ENCODE data around the gene CDON. TPM values are rescaled to one million over a fixed set of nuclear protein-coding genes. Genes with fewer than 3 reads are reported as not detected.
A peak's percentile ranks its signal among the peaks of the same experiment; 100 is the strongest.

The CDON gene
- polyA plus RNA-seq, 2 of the 4 experiments (the other 2 are of a cell fraction), result 1.7 to 5.6 TPM

DNA sequence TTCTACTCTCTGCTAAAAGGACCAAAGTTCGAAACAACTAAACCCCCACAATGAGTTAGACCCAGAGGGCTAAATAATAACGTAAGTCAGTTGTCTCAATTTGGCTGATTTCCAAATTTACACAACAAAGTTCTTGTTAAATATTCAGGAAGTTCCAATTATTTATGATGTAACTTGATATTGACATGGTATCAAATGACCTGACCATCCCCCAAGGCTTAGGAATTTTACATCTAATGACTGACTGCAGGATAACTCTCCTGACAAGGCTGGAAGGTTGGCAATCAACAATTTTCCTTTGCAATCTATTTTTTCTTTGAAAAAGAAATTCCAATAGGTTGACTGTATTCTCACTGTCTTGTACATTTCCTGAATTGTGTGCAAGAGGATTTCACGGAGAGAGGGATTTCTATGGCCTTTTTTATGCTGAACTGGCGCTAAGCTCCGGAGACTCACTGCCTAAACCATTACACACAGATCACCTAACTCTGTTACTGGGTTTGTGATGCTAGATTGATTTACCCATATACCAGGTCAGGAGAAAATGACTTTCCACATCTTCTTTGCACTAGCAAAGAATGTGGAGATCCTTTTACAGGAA lies 9.6 kb upstream of the CDON start (continued):
- no peak for TF ChIP-seq EP300 (IDR thresholded peaks at IDR 0.05)

DNA sequence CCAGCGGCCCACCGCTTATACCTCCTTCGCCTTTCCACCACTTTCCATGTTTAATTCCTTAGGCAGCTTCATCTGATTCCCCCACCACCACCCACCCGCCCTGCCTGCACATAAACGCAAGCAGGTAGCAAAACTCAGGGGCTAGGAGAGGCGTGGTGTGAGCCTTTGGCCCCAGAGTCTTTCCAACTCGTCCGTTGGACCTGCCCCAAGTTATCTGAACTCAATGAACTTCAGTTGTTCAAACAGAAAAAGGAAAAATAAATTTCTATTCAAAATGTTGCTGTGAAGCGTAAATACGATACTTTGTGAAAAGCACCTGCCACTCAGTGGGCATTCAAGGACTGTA lies 814 bp upstream of the CDON start:
- Histone ChIP-seq H3K27ac (peak overlapping the region; percentile 92; a peak in 3 of 6 replicates), H3K4me1 (peaks cover 16% of the 10 kb centered on the region), H3K9me3 (no peaks in the 10 kb centered on the region), H3K4me3 (peak overlapping the region; percentile 87), H3K4me2 (peak overlapping the region; percentile 100)
- FAIRE-seq (no peak), ATAC-seq (peak; percentile 16 to 18; a peak in 4 of 6 replicates), DNase-seq (ENCODE audit: low read depth in 1 of 2, low spot score in 1 of 2) (no peak)
- POLR2A ChIA-PET, result no interaction called here
- CTCF ChIA-PET, result interaction anchor here (0.7 to 1.2 kb wide), 3 partner anchors 35 to 130 kb away, joined by 3 to 4 read pairs (median 3); no protein-coding TSS in a partner anchor
- TF ChIP-seq CEBPB (IDR thresholded peaks at IDR 0.05), result no peak
- no peak for TF ChIP-seq POLR2A (IDR thresholded peaks at IDR 0.05; ENCODE audit: low read length)
- TF ChIP-seq CBX8 (IDR thresholded peaks at IDR 0.05), result no peak
- no peak for TF ChIP-seq RAD21 (conservative IDR thresholded peaks at IDR 0.05 in 1 of 2, IDR thresholded peaks at IDR 0.05 in 1 of 2)
- no peak for TF ChIP-seq TFCP2L1 (CRISPR knock-in tag; IDR thresholded peaks at IDR 0.05)
- no peak for TF ChIP-seq PHF8 (IDR thresholded peaks at IDR 0.05; ENCODE audit: borderline replicate concordance, low read depth)
- TF ChIP-seq ZC3H11A (IDR thresholded peaks at IDR 0.05), result no peak
- 18% methylated on average over 9 of the region's 10 CpGs for WGBS (ENCODE audit: missing lambda C conversion rate)

DNA sequence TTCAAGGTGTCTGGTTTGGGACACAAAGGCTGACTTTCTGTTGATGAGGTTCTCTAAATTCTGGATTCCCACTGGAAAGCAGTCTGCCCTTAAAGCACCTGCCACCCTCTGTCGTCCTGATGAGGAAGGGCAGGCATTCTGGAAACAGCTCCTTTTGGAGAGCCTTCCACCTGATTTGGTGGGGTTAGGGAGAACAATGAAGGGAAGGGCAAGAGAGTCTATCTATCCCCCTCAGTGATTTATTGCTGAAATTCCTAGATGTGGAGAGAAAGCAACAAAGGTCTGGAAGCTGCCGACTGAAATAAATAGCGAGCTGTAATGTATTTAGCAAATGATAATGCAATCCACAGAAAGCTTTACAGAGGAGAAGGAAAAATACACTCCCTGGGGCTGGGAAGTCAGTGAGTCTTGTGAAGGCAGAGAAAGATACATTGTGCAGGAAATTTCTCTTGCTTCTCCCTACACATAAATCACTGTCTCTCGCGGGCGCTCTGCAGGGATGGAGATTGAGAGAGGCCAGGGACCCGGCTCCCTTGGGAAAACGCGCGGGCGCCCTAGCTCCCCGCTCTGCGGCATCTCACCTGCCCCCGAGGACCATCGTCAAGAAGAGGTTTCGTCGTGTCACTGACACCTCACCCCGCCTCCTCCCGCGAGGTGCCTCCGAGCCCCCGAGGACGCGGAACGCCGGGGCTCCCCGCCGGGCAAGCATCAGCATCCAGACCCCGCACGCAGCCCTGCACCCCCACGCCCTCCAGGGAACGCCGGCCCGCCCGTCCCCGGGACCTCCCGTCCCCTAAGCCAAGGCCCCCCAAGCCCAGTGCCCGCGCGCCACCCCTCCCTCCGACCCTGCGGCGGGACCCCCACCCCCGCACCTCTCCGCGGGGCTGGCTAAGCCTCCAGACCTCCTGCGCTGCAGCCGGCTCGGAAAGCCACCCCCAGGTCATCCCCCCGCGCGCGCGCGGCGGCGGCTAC lies 673 bp downstream of the CDON start:
- Histone ChIP-seq H3K4me2 (peak overlapping the region; percentile 100), H3K4me1 (peaks cover 16% of the 10 kb centered on the region), H3K4me3 (peak overlapping the region; percentile 87), H3K9me3 (no peaks in the 10 kb centered on the region), H3K27ac (peak overlapping the region; percentile 92)
- DNase-seq (ENCODE audit: low read depth in 1 of 2, low spot score in 1 of 2) (peak; percentile 52 to 74), FAIRE-seq (no peak), ATAC-seq (peak; percentile 73 to 78)
- TF ChIP-seq, protein P1, sequence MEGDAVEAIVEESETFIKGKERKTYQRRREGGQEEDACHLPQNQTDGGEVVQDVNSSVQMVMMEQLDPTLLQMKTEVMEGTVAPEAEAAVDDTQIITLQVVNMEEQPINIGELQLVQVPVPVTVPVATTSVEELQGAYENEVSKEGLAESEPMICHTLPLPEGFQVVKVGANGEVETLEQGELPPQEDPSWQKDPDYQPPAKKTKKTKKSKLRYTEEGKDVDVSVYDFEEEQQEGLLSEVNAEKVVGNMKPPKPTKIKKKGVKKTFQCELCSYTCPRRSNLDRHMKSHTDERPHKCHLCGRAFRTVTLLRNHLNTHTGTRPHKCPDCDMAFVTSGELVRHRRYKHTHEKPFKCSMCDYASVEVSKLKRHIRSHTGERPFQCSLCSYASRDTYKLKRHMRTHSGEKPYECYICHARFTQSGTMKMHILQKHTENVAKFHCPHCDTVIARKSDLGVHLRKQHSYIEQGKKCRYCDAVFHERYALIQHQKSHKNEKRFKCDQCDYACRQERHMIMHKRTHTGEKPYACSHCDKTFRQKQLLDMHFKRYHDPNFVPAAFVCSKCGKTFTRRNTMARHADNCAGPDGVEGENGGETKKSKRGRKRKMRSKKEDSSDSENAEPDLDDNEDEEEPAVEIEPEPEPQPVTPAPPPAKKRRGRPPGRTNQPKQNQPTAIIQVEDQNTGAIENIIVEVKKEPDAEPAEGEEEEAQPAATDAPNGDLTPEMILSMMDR (IDR thresholded peaks at IDR 0.05), result peak; percentile 47; the same call in 2 of the 3 replicates
- TF ChIP-seq ESRRA (IDR thresholded peaks at IDR 0.05; ENCODE audit: borderline replicate concordance, low read length) (no peak), RAD21 (conservative IDR thresholded peaks at IDR 0.05 in 1 of 2, IDR thresholded peaks at IDR 0.05 in 1 of 2) (peak; percentile 47 to 66; a peak in 4 of 5 replicates), SMC3 (IDR thresholded peaks at IDR 0.05) (peak; percentile 53), BHLHE40 (IDR thresholded peaks at IDR 0.05; ENCODE audit: low read depth, low read length) (no peak)
- ChIA-PET POLR2A (interaction anchor here (1.0 to 1.3 kb wide), 2 partner anchors 51 to 175 kb away, joined by 3 read pairs; partner anchors contain the start of gene HYLS1), CTCF (interaction anchor here (0.8 to 2.7 kb wide), 15 partner anchors 10 to 141 kb away, joined by 3 to 26 read pairs (median 5); no protein-coding TSS in a partner anchor)
- WGBS (ENCODE audit: missing lambda C conversion rate), result 3% methylated on average over 7 of the region's 57 CpGs

DNA sequence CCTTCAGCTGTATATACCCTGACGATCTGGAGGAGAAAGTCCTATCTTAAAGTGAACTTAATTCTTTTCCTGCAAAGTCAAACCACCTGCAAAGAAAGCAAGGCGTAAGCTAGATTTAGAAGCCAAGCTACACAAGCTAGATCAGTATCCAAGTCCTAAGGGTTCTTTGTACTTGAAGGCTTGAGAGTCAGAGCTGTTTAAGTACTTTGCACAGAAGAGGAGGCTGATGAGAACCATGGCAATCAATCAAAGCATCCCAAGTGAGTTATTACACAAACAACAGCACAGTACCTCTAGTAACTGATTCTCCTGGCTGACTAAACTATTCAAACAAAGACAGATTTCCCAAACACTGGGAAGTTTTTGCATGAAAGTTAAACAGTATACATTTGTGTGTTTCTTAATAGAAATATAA lies 1.9 kb downstream of the CDON start:
- H3K4me3 ChIP-seq, result no peak overlapping the region; the same call in 2 of the 3 replicates
- H3K27ac ChIP-seq, result no peak overlapping the region
- H3K9me3 ChIP-seq, result no peaks in the 10 kb centered on the region
- ATAC-seq, result no peak
- WGBS (ENCODE audit: missing lambda C conversion rate), result 46% methylated on average over 2 of the region's 2 CpGs
- ChIA-PET POLR2A (interaction anchor here (1.3 kb wide), 1 partner anchor 53 kb away, joined by 3 read pairs; no protein-coding TSS in a partner anchor), CTCF (interaction anchor here (0.9 to 2.7 kb wide), 5 partner anchors 55 to 133 kb away, joined by 3 to 26 read pairs (median 7); no protein-coding TSS in a partner anchor)
- DNase-seq (ENCODE audit: low read depth in 1 of 2, low spot score in 1 of 2), result peak in 1 of 2 experiments; percentile 22
- no peak for FAIRE-seq
- H3K4me1 ChIP-seq, result peaks cover 16% of the 10 kb centered on the region
- no peak for TF ChIP-seq CHD2 (IDR thresholded peaks at IDR 0.05; ENCODE audit: low read length, partially characterized antibody)
- TF ChIP-seq, protein P2, sequence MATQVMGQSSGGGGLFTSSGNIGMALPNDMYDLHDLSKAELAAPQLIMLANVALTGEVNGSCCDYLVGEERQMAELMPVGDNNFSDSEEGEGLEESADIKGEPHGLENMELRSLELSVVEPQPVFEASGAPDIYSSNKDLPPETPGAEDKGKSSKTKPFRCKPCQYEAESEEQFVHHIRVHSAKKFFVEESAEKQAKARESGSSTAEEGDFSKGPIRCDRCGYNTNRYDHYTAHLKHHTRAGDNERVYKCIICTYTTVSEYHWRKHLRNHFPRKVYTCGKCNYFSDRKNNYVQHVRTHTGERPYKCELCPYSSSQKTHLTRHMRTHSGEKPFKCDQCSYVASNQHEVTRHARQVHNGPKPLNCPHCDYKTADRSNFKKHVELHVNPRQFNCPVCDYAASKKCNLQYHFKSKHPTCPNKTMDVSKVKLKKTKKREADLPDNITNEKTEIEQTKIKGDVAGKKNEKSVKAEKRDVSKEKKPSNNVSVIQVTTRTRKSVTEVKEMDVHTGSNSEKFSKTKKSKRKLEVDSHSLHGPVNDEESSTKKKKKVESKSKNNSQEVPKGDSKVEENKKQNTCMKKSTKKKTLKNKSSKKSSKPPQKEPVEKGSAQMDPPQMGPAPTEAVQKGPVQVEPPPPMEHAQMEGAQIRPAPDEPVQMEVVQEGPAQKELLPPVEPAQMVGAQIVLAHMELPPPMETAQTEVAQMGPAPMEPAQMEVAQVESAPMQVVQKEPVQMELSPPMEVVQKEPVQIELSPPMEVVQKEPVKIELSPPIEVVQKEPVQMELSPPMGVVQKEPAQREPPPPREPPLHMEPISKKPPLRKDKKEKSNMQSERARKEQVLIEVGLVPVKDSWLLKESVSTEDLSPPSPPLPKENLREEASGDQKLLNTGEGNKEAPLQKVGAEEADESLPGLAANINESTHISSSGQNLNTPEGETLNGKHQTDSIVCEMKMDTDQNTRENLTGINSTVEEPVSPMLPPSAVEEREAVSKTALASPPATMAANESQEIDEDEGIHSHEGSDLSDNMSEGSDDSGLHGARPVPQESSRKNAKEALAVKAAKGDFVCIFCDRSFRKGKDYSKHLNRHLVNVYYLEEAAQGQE (IDR thresholded peaks at IDR 0.05), result no peak
- TF ChIP-seq FOSB (CRISPR knock-in tag; IDR thresholded peaks at IDR 0.05), result no peak
- H3K4me2 ChIP-seq, result peak overlapping the region; percentile 100
